Measurements from ENCODE around the gene ALPK3.

ALPK3 gene

GRCh38 chr15:84797801-84798200 lies 19.4 kb upstream of the ALPK3 start:
- Histone ChIP-seq H3K36me3 (ENCODE audit: insufficient read depth, low read length) (peaks cover 64% of the 10 kb centered on the region), H3K4me3 (ENCODE audit: low read length) (no peak overlapping the region), H3K9me3 (ENCODE audit: insufficient read depth, low read depth, low read length) (no peaks in the 10 kb centered on the region), H3K4me1 (ENCODE audit: insufficient read depth, low read length) (no peaks in the 10 kb centered on the region), H3K9ac (ENCODE audit: low read depth, low read length) (no peak overlapping the region), H3K27me3 (ENCODE audit: insufficient read depth, low read length) (no peaks in the 10 kb centered on the region), H3K27ac (ENCODE audit: low read depth, low read length) (no peak overlapping the region)
- 92% methylated on average over 3 of the region's 3 CpGs for WGBS

DNA sequence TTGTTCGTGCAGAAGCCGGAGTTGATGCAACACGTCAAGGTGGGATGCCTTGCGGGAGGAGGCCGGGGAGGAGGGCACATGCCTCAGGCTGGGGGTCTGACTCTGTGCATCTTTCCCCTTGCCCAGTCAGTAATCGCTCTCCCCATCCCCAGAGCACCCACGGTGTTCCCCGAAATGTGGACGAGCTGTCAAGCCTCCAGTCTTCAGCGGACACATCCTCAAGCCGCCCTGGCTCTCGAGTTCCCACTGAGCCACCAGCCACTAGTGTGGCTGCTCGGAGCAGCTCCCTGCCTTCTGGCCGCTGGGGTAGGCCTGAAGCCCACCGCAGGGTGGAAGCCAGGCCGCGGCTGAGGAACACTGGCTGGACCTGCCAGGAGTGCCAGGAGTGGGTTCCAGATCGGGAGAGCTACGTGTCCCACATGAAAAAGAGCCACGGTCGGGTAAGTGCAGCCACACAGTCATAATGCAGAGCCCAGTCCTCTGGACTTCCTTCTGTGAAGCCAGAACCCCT lies 18.7 kb upstream of the ALPK3 start:
- Histone ChIP-seq H3K27ac (ENCODE audit: low read depth, low read length) (no peak overlapping the region), H3K4me3 (ENCODE audit: low read length) (no peak overlapping the region), H3K4me1 (ENCODE audit: insufficient read depth, low read length) (no peaks in the 10 kb centered on the region), H3K36me3 (ENCODE audit: insufficient read depth, low read length) (peaks cover 59% of the 10 kb centered on the region), H3K9me3 (ENCODE audit: insufficient read depth, low read depth, low read length) (no peaks in the 10 kb centered on the region), H3K27me3 (ENCODE audit: insufficient read depth, low read length) (no peaks in the 10 kb centered on the region), H3K9ac (ENCODE audit: low read depth, low read length) (no peak overlapping the region)
- WGBS: 95% methylated on average over 21 of the region's 21 CpGs

DNA sequence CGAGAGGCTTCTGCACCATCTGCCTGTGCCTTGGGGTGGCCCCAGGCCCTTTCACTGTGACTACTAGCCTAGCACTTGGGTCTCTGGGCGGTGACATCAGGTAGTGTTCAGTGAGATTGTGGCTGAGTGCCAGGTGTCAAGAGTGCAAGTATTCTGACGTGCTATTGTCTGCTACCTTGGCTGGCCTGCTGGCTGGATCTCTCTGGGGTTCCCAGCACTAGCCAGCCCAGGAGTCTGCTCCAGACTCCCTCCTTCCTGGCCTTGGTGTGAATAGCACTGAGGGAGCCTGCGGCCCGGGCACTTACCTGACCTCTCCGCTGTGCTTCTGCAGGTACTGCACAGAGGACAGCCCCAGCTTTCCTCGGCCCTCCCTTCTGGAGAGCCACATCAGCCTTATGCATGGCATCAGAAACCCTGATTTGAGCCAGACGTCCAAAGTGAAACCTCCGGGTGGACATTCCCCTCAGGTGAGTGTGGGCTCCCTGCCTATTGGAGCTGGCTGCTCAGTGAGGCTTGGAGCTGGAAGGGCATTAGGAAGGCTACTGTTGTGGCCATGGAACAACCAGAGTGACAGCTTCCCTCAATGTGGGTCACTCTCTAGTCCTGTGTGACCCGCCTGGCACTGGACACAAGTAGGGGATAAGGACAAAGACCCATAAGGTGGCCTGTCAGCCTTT lies 17.5 kb upstream of the ALPK3 start:
- H3K27me3 ChIP-seq (ENCODE audit: insufficient read depth, low read length): no peaks in the 10 kb centered on the region
- H3K27ac ChIP-seq (ENCODE audit: low read depth, low read length): no peak overlapping the region
- no peaks in the 10 kb centered on the region for H3K4me1 ChIP-seq (ENCODE audit: insufficient read depth, low read length)
- H3K36me3 ChIP-seq (ENCODE audit: insufficient read depth, low read length): peaks cover 56% of the 10 kb centered on the region
- WGBS: 93% methylated on average over 10 of the region's 10 CpGs
- no peaks in the 10 kb centered on the region for H3K9me3 ChIP-seq (ENCODE audit: insufficient read depth, low read depth, low read length)
- no peak overlapping the region for H3K9ac ChIP-seq (ENCODE audit: low read depth, low read length)
- no peak overlapping the region for H3K4me3 ChIP-seq (ENCODE audit: low read length)

DNA sequence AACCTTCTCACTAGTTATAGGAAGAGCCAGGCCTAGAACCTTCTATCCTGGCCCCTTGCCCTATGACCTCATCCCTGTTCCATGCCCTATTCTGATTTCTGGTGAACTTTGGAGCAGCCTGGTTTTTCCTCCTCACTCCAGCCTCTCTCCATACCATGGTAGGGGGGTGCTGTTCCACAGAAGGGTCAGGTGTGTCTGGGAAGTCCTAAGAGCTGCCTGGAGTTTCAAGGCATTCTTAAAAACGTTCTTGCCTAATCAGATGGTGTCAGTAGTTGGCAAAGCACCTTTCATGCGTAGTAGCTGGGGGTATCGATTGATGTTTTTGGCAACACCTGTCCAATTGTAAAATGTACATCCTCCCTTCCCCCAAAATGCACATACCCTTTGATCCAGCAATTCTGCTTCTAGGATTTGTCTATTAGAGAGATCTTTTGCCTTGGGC lies 16.8 kb upstream of the ALPK3 start:
- H3K4me1 ChIP-seq (ENCODE audit: insufficient read depth, low read length): no peaks in the 10 kb centered on the region
- peaks cover 56% of the 10 kb centered on the region for H3K36me3 ChIP-seq (ENCODE audit: insufficient read depth, low read length)
- WGBS: 97% methylated on average over 3 of the region's 3 CpGs
- no peak overlapping the region for H3K27ac ChIP-seq (ENCODE audit: low read depth, low read length)
- no peaks in the 10 kb centered on the region for H3K9me3 ChIP-seq (ENCODE audit: insufficient read depth, low read depth, low read length)
- H3K9ac ChIP-seq (ENCODE audit: low read depth, low read length): no peak overlapping the region
- no peak overlapping the region for H3K4me3 ChIP-seq (ENCODE audit: low read length)
- H3K27me3 ChIP-seq (ENCODE audit: insufficient read depth, low read length): no peaks in the 10 kb centered on the region

- Histone ChIP-seq H3K27ac (ENCODE audit: low read depth, low read length) (no peak overlapping the region), H3K36me3 (ENCODE audit: insufficient read depth, low read length) (peaks cover 42% of the 10 kb centered on the region), H3K4me3 (ENCODE audit: low read length) (no peak overlapping the region), H3K9me3 (ENCODE audit: insufficient read depth, low read depth, low read length) (no peaks in the 10 kb centered on the region), H3K27me3 (ENCODE audit: insufficient read depth, low read length) (no peaks in the 10 kb centered on the region), H3K4me1 (ENCODE audit: insufficient read depth, low read length) (no peaks in the 10 kb centered on the region), H3K9ac (ENCODE audit: low read depth, low read length) (no peak overlapping the region)
- 92% methylated on average over 4 of the region's 4 CpGs for whole genome bisulfite sequencing
Observed at GRCh38 chr15:84804005-84804900, 12.9 kb upstream of the ALPK3 start.

- WGBS: 93% methylated on average over 1 of the region's 1 CpG
- peaks cover 33% of the 10 kb centered on the region for H3K36me3 ChIP-seq (ENCODE audit: insufficient read depth, low read length)
- no peak overlapping the region for H3K9ac ChIP-seq (ENCODE audit: low read depth, low read length)
- no peaks in the 10 kb centered on the region for H3K9me3 ChIP-seq (ENCODE audit: insufficient read depth, low read depth, low read length)
- H3K27me3 ChIP-seq (ENCODE audit: insufficient read depth, low read length): no peaks in the 10 kb centered on the region
- H3K4me3 ChIP-seq (ENCODE audit: low read length): no peak overlapping the region
- H3K27ac ChIP-seq (ENCODE audit: low read depth, low read length): no peak overlapping the region
- no peaks in the 10 kb centered on the region for H3K4me1 ChIP-seq (ENCODE audit: insufficient read depth, low read length)
Observed at GRCh38 chr15:84805221-84805620, 11.9 kb upstream of the ALPK3 start.

- Histone ChIP-seq H3K27me3 (ENCODE audit: insufficient read depth, low read length) (no peaks in the 10 kb centered on the region), H3K4me3 (ENCODE audit: low read length) (no peak overlapping the region), H3K27ac (ENCODE audit: low read depth, low read length) (no peak overlapping the region), H3K36me3 (ENCODE audit: insufficient read depth, low read length) (peaks cover 15% of the 10 kb centered on the region), H3K9me3 (ENCODE audit: insufficient read depth, low read depth, low read length) (no peaks in the 10 kb centered on the region), H3K9ac (ENCODE audit: low read depth, low read length) (no peak overlapping the region), H3K4me1 (ENCODE audit: insufficient read depth, low read length) (no peaks in the 10 kb centered on the region)
- 95% methylated on average over 3 of the region's 3 CpGs for WGBS
Observed at GRCh38 chr15:84807228-84807627, 9.9 kb upstream of the ALPK3 start.

- H3K9me3 ChIP-seq (ENCODE audit: insufficient read depth, low read depth, low read length): no peaks in the 10 kb centered on the region
- H3K27me3 ChIP-seq (ENCODE audit: insufficient read depth, low read length): no peaks in the 10 kb centered on the region
- H3K36me3 ChIP-seq (ENCODE audit: insufficient read depth, low read length): peaks cover 9% of the 10 kb centered on the region; the same call in 1 of the 2 replicates
- WGBS: 94% methylated on average over 7 of the region's 7 CpGs
- H3K4me1 ChIP-seq (ENCODE audit: insufficient read depth, low read length): no peaks in the 10 kb centered on the region
- no peak overlapping the region for H3K9ac ChIP-seq (ENCODE audit: low read depth, low read length)
- H3K4me3 ChIP-seq (ENCODE audit: low read length): no peak overlapping the region
- no peak overlapping the region for H3K27ac ChIP-seq (ENCODE audit: low read depth, low read length)
Observed at GRCh38 chr15:84810073-84810840, 6.9 kb upstream of the ALPK3 start.

DNA sequence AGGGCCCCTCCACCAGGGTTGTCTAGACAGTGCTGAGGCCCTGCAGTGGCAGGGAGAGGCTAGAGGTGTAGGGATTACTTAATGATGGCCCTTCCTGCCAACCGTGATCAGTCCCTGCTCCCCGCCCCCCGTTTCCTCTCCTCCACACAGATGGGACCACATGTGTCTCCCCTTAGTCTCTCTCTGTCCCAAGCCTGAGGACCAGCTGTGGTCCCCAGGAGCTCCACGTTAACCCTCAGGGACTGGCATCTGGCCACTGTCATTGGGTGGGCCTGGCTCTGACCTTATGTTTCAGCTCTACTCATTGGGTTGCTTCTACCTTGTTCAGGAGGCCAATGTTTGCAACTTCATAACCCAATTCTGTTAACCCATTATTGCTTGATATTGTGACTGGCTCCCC lies 6.0 kb upstream of the ALPK3 start:
- no peaks in the 10 kb centered on the region for H3K9me3 ChIP-seq (ENCODE audit: insufficient read depth, low read depth, low read length)
- no peaks in the 10 kb centered on the region for H3K27me3 ChIP-seq (ENCODE audit: insufficient read depth, low read length)
- 93% methylated on average over 4 of the region's 4 CpGs for WGBS
- H3K4me1 ChIP-seq (ENCODE audit: insufficient read depth, low read length): no peaks in the 10 kb centered on the region
- no peak overlapping the region for H3K4me3 ChIP-seq (ENCODE audit: low read length)
- no peak overlapping the region for H3K27ac ChIP-seq (ENCODE audit: low read depth, low read length)
- no peak overlapping the region for H3K9ac ChIP-seq (ENCODE audit: low read depth, low read length)
- H3K36me3 ChIP-seq (ENCODE audit: insufficient read depth, low read length): 0 out of 2 replicates have a peak, but pooled peaks cover 2% of the 10 kb centered on the region

DNA sequence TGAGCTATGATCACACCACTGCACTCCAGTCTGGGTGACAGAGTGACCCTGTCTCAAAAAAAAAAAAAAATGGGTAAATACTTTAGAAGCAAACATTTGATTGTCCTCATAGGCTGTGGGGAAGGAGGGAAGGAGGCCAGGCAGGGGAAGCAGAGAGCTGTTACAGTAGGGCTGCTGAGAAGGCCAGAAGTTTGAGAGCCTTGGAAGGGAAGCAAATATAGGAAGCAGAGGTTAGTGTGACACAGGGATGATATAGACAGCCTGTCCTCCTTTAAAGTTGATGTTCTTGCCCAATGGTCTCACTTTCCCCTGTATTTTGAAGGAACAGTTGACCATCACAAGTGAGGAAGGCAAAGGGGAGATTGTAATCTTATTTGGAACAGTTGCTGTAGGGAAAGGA lies 5.3 kb upstream of the ALPK3 start:
- no peak overlapping the region for H3K27ac ChIP-seq (ENCODE audit: low read depth, low read length)
- 0 out of 2 replicates have a peak, but pooled peaks cover 4% of the 10 kb centered on the region for H3K4me1 ChIP-seq (ENCODE audit: insufficient read depth, low read length)
- no peaks in the 10 kb centered on the region for H3K9me3 ChIP-seq (ENCODE audit: insufficient read depth, low read depth, low read length)
- H3K9ac ChIP-seq (ENCODE audit: low read depth, low read length): no peak overlapping the region
- no peaks in the 10 kb centered on the region for H3K36me3 ChIP-seq (ENCODE audit: insufficient read depth, low read length)
- H3K27me3 ChIP-seq (ENCODE audit: insufficient read depth, low read length): 0 out of 2 replicates have a peak, but pooled peaks cover 4% of the 10 kb centered on the region
- H3K4me3 ChIP-seq (ENCODE audit: low read length): no peak overlapping the region

- Histone ChIP-seq H3K27me3 (ENCODE audit: insufficient read depth, low read length) (0 out of 2 replicates have a peak, but pooled peaks cover 4% of the 10 kb centered on the region), H3K9me3 (ENCODE audit: insufficient read depth, low read depth, low read length) (no peaks in the 10 kb centered on the region), H3K9ac (ENCODE audit: low read depth, low read length) (no peak overlapping the region), H3K36me3 (ENCODE audit: insufficient read depth, low read length) (no peaks in the 10 kb centered on the region), H3K27ac (ENCODE audit: low read depth, low read length) (no peak overlapping the region), H3K4me3 (ENCODE audit: low read length) (no peak overlapping the region), H3K4me1 (ENCODE audit: insufficient read depth, low read length) (peaks cover 9% of the 10 kb centered on the region; the same call in 1 of the 2 replicates)
- 91% methylated on average over 2 of the region's 2 CpGs for WGBS
Observed at GRCh38 chr15:84812842-84813241, 4.3 kb upstream of the ALPK3 start.
